Mesendoderm (in vitro differentiated cells): ENCODE results near the gene ASIC1.
A peak's percentile ranks its signal among the peaks of the same experiment; 100 is the strongest.

ENCODE experiments used
- DNase-seq: peaks from one replicate; pipeline ENCODE4 v3.0.0; 2013
- H2AK5ac ChIP-seq: 2 replicates; pipeline ENCODE4 v1.6.1; 2013; ENCODE audit warnings: low read length, inconsistent platforms
- H2BK120ac ChIP-seq: 2 replicates; pipeline ENCODE4 v1.6.1; 2013; ENCODE audit warnings: low read depth, mild to moderate bottlenecking, low read length, moderate library complexity, mixed read lengths
- H2BK15ac ChIP-seq: replicated peaks from 2 replicates; pipeline ENCODE4 v1.6.1; 2013; ENCODE audit warnings: low read depth, mild to moderate bottlenecking, moderate library complexity
- H2BK5ac ChIP-seq: 2 replicates; pipeline ENCODE4 v1.6.1; 2013; ENCODE audit warnings: low read length, inconsistent platforms
- H3K18ac ChIP-seq: 2 replicates; pipeline ENCODE4 v1.6.1; 2013; ENCODE audit warnings: mild to moderate bottlenecking, low read length, mixed read lengths
- H3K23ac ChIP-seq: one replicate; pipeline ENCODE4 v1.6.1; 2013; ENCODE audit warnings: low read length
- H3K27ac ChIP-seq: 2 replicates; pipeline ENCODE4 v1.5.1; 2013; ENCODE audit warnings: low read depth, mild to moderate bottlenecking, inconsistent platforms, low read length, moderate library complexity
- H3K27me3 ChIP-seq: 2 replicates; pipeline ENCODE4 v1.6.1; 2013; ENCODE audit warnings: low read length, control low read depth, mild to moderate bottlenecking, inconsistent platforms; ENCODE audit not compliant: insufficient read depth, poor library complexity
- H3K36me3 ChIP-seq: 2 replicates; pipeline ENCODE4 v1.6.1; 2013; ENCODE audit warnings: low read length, inconsistent platforms; ENCODE audit not compliant: control insufficient read depth, insufficient read depth
- H3K4ac ChIP-seq: one replicate; pipeline ENCODE4 v1.6.1; 2013; ENCODE audit warnings: low read depth, mild to moderate bottlenecking, low read length, moderate library complexity
- H3K4me1 ChIP-seq: 2 replicates; pipeline ENCODE4 v1.6.1; 2013; ENCODE audit warnings: low read depth, low read length, inconsistent platforms; ENCODE audit not compliant: control insufficient read depth
- H3K4me2 ChIP-seq: 2 replicates; pipeline ENCODE4 v1.6.1; 2013; ENCODE audit warnings: low read length
- H3K4me3 ChIP-seq: 2 replicates; pipeline ENCODE4 v1.5.1; 2013; ENCODE audit warnings: mild to moderate bottlenecking, low read length
- H3K56ac ChIP-seq: one replicate; pipeline ENCODE4 v1.6.1; 2013; ENCODE audit warnings: low read length
- H3K79me1 ChIP-seq: 2 replicates; pipeline ENCODE4 v1.6.1; 2013; ENCODE audit warnings: low read length, inconsistent platforms
- H3K79me2 ChIP-seq: 2 replicates; pipeline ENCODE4 v1.6.1; 2013; ENCODE audit warnings: mild to moderate bottlenecking, low read length; ENCODE audit not compliant: control insufficient read depth, insufficient read depth
- H3K9ac ChIP-seq: 2 replicates; pipeline ENCODE4 v1.6.1; 2013; ENCODE audit warnings: low read length, inconsistent platforms
- H4K5ac ChIP-seq: one replicate; pipeline ENCODE4 v1.6.1; 2013; ENCODE audit warnings: low read length
- H4K8ac ChIP-seq: one replicate; pipeline ENCODE4 v1.6.1; 2013; ENCODE audit warnings: low read depth, mild to moderate bottlenecking, control low read depth, low read length, moderate library complexity
- WGBS: extraction: QIAGEN DNeasy Blood & Tissue Kit; methylation state at CpG from one replicate; pipeline ENCODE4 v1.1.7; 2013; ENCODE audit warnings: low lambda C conversion rate, missing lambda C conversion rate; ENCODE audit not compliant: insufficient coverage; ENCODE audit errors: extremely low coverage; 5-methylcytosine and 5-hydroxymethylcytosine counted together

The ASIC1 gene

GRCh38 chr12:50032854-50033581, 24.4 kb upstream of the ASIC1 start:
- no CpG with 5 or more reads among the region's 37 CpGs for WGBS
- Histone ChIP-seq H3K56ac (peak overlapping the region; percentile 89), H3K27ac (no peak overlapping the region), H3K4ac (no peak overlapping the region), H2BK120ac (no peak overlapping the region), H3K27me3 (no peaks in the 10 kb centered on the region), H2BK15ac (no peak overlapping the region), H2BK5ac (no peak overlapping the region), H4K8ac (no peak overlapping the region), H3K79me2 (no peaks in the 10 kb centered on the region), H3K4me3 (peak overlapping the region; percentile 44), H3K79me1 (no peaks in the 10 kb centered on the region), H3K4me2 (peak overlapping the region; percentile 84), H3K23ac (no peak overlapping the region), H3K4me1 (no peaks in the 10 kb centered on the region), H3K18ac (peak overlapping the region; percentile 3), H3K36me3 (no peaks in the 10 kb centered on the region), H4K5ac (no peak overlapping the region), H2AK5ac (no peak overlapping the region), H3K9ac (peak overlapping the region; percentile 72)
- DNase-seq: peak; percentile 72

GRCh38 chr12:50038336-50038735, 19.1 kb upstream of the ASIC1 start:
- Histone ChIP-seq H3K23ac (no peak overlapping the region), H3K4me1 (no peaks in the 10 kb centered on the region), H3K56ac (no peak overlapping the region), H3K9ac (no peak overlapping the region), H3K79me2 (no peaks in the 10 kb centered on the region), H2BK5ac (no peak overlapping the region), H2AK5ac (no peak overlapping the region), H3K27ac (no peak overlapping the region), H3K36me3 (no peaks in the 10 kb centered on the region), H2BK120ac (no peak overlapping the region), H4K8ac (no peak overlapping the region), H4K5ac (no peak overlapping the region), H3K4me2 (no peak overlapping the region), H3K18ac (no peak overlapping the region), H3K4ac (no peak overlapping the region), H3K79me1 (no peaks in the 10 kb centered on the region), H3K27me3 (no peaks in the 10 kb centered on the region), H2BK15ac (no peak overlapping the region), H3K4me3 (no peak overlapping the region)
- no peak for DNase-seq
- WGBS: no CpG with 5 or more reads among the region's 4 CpGs

GRCh38 chr12:50039151-50039835, 18.1 kb upstream of the ASIC1 start:
- Histone ChIP-seq H2BK15ac (no peak overlapping the region), H3K4ac (no peak overlapping the region), H3K27me3 (no peaks in the 10 kb centered on the region), H2BK5ac (no peak overlapping the region), H3K18ac (no peak overlapping the region), H3K9ac (no peak overlapping the region), H3K36me3 (no peaks in the 10 kb centered on the region), H2AK5ac (no peak overlapping the region), H4K5ac (no peak overlapping the region), H2BK120ac (no peak overlapping the region), H3K23ac (no peak overlapping the region), H4K8ac (no peak overlapping the region), H3K4me1 (no peaks in the 10 kb centered on the region), H3K56ac (no peak overlapping the region), H3K27ac (no peak overlapping the region), H3K79me1 (no peaks in the 10 kb centered on the region), H3K4me2 (no peak overlapping the region), H3K79me2 (no peaks in the 10 kb centered on the region), H3K4me3 (no peak overlapping the region)
- DNase-seq: peak; percentile 97
- no CpG with 5 or more reads among the region's 9 CpGs for WGBS

GRCh38 chr12:50040657-50041056, 16.7 kb upstream of the ASIC1 start:
- Histone ChIP-seq H2BK5ac (no peak overlapping the region), H3K79me2 (no peaks in the 10 kb centered on the region), H3K4me1 (no peaks in the 10 kb centered on the region), H3K27me3 (no peaks in the 10 kb centered on the region), H3K4ac (no peak overlapping the region), H3K36me3 (no peaks in the 10 kb centered on the region), H4K8ac (no peak overlapping the region), H3K4me3 (no peak overlapping the region), H3K4me2 (no peak overlapping the region), H4K5ac (no peak overlapping the region), H2BK15ac (no peak overlapping the region), H3K23ac (no peak overlapping the region), H3K56ac (no peak overlapping the region), H2AK5ac (no peak overlapping the region), H3K27ac (no peak overlapping the region), H3K79me1 (no peaks in the 10 kb centered on the region), H3K18ac (no peak overlapping the region), H3K9ac (no peak overlapping the region), H2BK120ac (no peak overlapping the region)
- no CpG with 5 or more reads among the region's 4 CpGs for WGBS
- no peak for DNase-seq

- DNase-seq: no peak
- Histone ChIP-seq H3K79me2 (no peaks in the 10 kb centered on the region), H2BK120ac (no peak overlapping the region), H3K4me2 (no peak overlapping the region), H3K4me1 (no peaks in the 10 kb centered on the region), H3K9ac (no peak overlapping the region), H4K5ac (no peak overlapping the region), H4K8ac (no peak overlapping the region), H3K23ac (no peak overlapping the region), H2BK15ac (no peak overlapping the region), H3K27ac (no peak overlapping the region), H3K79me1 (no peaks in the 10 kb centered on the region), H3K18ac (no peak overlapping the region), H3K56ac (no peak overlapping the region), H3K36me3 (no peaks in the 10 kb centered on the region), H2BK5ac (no peak overlapping the region), H3K27me3 (no peaks in the 10 kb centered on the region), H2AK5ac (no peak overlapping the region), H3K4me3 (no peak overlapping the region), H3K4ac (no peak overlapping the region)
- WGBS: no CpG with 5 or more reads among the region's 15 CpGs
These were observed 16.1 kb upstream of the ASIC1 start for GRCh38 chr12:50041062-50041860.
